Heart right ventricle (tissue), 16 donors: ENCODE measurements around the gene TEKT3. TPM values are rescaled to one million over a fixed set of nuclear protein-coding genes. Genes with fewer than 3 reads are reported as not detected.

Experiments used
- ATAC-seq, 8 donors: fragments of 200-7000 bp; cut with Tn5 transposase; one replicate each; pipeline ENCODE4 v1.9.1; 2020; ENCODE audit warnings: mild to moderate bottlenecking in 8 of 8, moderate library complexity in 8 of 8, moderate number of reproducible peaks in 1 of 8
- DNase-seq, 2 donors: peaks; one replicate each; pipeline ENCODE4 v3.0.0-alpha.2; 2020
- H3K27ac ChIP-seq, 10 donors: fragments of 200-600 bp; sonication (generic) in 2 of 10; one replicate each; pipeline versions ENCODE4 v1.5.0 to v1.8.0; 2020 to 2022; ENCODE audit warnings: mild to moderate bottlenecking in 3 of 10
- H3K27me3 ChIP-seq, 7 donors: fragments of 200-600 bp; one replicate each; pipeline ENCODE4 v1.8.0; 2021 to 2022; ENCODE audit warnings: mild to moderate bottlenecking in 2 of 7
- H3K36me3 ChIP-seq, 9 donors: fragments of 200-600 bp; sonication (generic) in 1 of 9; one replicate each; pipeline versions ENCODE4 v1.5.0 to v1.8.0; 2020 to 2022; ENCODE audit warnings: mild to moderate bottlenecking in 2 of 9
- H3K4me1 ChIP-seq, 9 donors: fragments of 200-600 bp; sonication (generic) in 1 of 9; one replicate each; pipeline versions ENCODE4 v1.5.0 to v1.8.0; 2020 to 2022; ENCODE audit warnings: mild to moderate bottlenecking in 4 of 9
- H3K4me3 ChIP-seq, 10 donors: fragments of 200-600 bp; sonication (generic) in 2 of 10; one replicate each; pipeline versions ENCODE4 v1.5.0 to v1.8.0; 2020 to 2022; ENCODE audit warnings: mild to moderate bottlenecking in 7 of 10, moderate library complexity in 2 of 10
- H3K9me3 ChIP-seq, 11 donors: fragments of 200-600 bp in 10 of 11; sonication (generic) in 2 of 11; one replicate each; pipeline versions ENCODE4 v1.5.0 to v1.8.0; 2013 to 2022; ENCODE audit warnings: mild to moderate bottlenecking in 2 of 11, control low read depth in 1 of 11, moderate library complexity in 1 of 11
- WGBS, 2 donors: extraction: QIAGEN DNeasy Blood & Tissue Kit; methylation state at CpG; one replicate each; pipeline ENCODE4 v1.1.7; 2013; ENCODE audit warnings: inconsistent platforms in 1 of 2; 5-methylcytosine and 5-hydroxymethylcytosine counted together
- intact Hi-C, 10 donors: fragments of 100-400 bp; cut with DNase I; formaldehyde crosslinking; loops; one replicate each; pipeline versions ENCODE4 v1.11.1 to v1.14.2; 2022
- polyA plus RNA-seq, 2 donors: library from polyadenylated mRNA; stranded (reverse); fragments of 200-250 nt; gene quantifications; one replicate each; pipeline ENCODE4 v1.2.3, GENCODE V29; 2013
- total RNA-seq, 10 donors: library from RNA; stranded (reverse); fragmentation: NEBNext Ultra II Directional in 3 of 10; extraction: Animal tissue kit (Norgen Biotek cat#: 25700) in 3 of 10; gene quantifications; one replicate each; pipeline versions ENCODE4 v1.2.1 to v1.2.4, GENCODE V29; 2021 to 2023
- TF ChIP-seq, protein P1 (sequence below), 9 donors: fragments of 200-600 bp; sonication (generic) in 2 of 9; IDR thresholded peaks; one replicate each; pipeline versions ENCODE4 v1.5.0 to v1.8.0; 2021 to 2022; ENCODE audit warnings: antibody characterized with exemption in 9 of 9, mild to moderate bottlenecking in 5 of 9, moderate library complexity in 1 of 9
- donor health status: Arrhythmogenic right ventricular cardiomyopathy.
- donor health status: ischemic (EF 13 %, LVEDD 7.1; RV severe dilation, severe dysfunction).
- donor health status: healthy with polysubstance abuse.
- donor health status: DM: no; HTN: yes; CAD: no.
- donor health status: DM: no; HTN: no; CAD: no.
- donor health status: ischemic (EF 25% LVEDD 6.9; RV normal size, moderate dysfunction).
- donor health status: ischemic (EF 25% LVEDD 5.7; RV mildly dilated, moderate dysfunction).
- donor health status: healthy.
- donor health status: DM: yes; HTN: yes; CAD: no.
- donor health status: Ischemic cardiomyopathy.
- donor health status: ischemic (EF 35%, LVEDD 5.7; RV mildly dilated, moderate dysfunction).
- donor health status: nonischemic (EF 11% LVEDD 7.7; RV severe dilation, severe dysfunction).
- donor health status: DM: yes; HTN: yes; CAD: no.
- donor health status: PGD.
- donor health status: ischemic (EF 29% LVEDD 5.4; RV normal size, mild dysfunction).
- donor health status: nonischemic (EF 23%, LVEDD 6.1; RV moderate dilation, normal function).

TEKT3 gene
- total and polyA plus RNA-seq, 12 donors = 0.14 to 1.1 (median 0.68) TPM; not detected in 3

GRCh38 chr17:15270628-15271381 lies 70.6 kb downstream of the TEKT3 start:
- Histone ChIP-seq H3K4me3 (no peak overlapping the region), H3K9me3 (no peaks in the 10 kb centered on the region), H3K36me3 (no peaks in the 10 kb centered on the region), H3K4me1 (peaks cover 0 to 49% (median 34%) of the 10 kb centered on the region in 9 donors), H3K27me3 (no peaks in the 10 kb centered on the region), H3K27ac (peak overlapping the region in 1 of 10 donors; percentile 70)
- WGBS, 2 donors = 94% methylated on average over 9 of the region's 9 CpGs
- no peak for DNase-seq
- no peak for ATAC-seq
- intact Hi-C loops = loop anchor here in 1 of 10 donors (5.0 kb wide), 1 partner anchor 51 kb away; no protein-coding TSS in a partner anchor
- TF ChIP-seq, protein P1, sequence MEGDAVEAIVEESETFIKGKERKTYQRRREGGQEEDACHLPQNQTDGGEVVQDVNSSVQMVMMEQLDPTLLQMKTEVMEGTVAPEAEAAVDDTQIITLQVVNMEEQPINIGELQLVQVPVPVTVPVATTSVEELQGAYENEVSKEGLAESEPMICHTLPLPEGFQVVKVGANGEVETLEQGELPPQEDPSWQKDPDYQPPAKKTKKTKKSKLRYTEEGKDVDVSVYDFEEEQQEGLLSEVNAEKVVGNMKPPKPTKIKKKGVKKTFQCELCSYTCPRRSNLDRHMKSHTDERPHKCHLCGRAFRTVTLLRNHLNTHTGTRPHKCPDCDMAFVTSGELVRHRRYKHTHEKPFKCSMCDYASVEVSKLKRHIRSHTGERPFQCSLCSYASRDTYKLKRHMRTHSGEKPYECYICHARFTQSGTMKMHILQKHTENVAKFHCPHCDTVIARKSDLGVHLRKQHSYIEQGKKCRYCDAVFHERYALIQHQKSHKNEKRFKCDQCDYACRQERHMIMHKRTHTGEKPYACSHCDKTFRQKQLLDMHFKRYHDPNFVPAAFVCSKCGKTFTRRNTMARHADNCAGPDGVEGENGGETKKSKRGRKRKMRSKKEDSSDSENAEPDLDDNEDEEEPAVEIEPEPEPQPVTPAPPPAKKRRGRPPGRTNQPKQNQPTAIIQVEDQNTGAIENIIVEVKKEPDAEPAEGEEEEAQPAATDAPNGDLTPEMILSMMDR (IDR thresholded peaks at IDR 0.05) = no peak

- Histone ChIP-seq H3K27ac (peak overlapping the region in 7 of 10 donors; percentile 2 to 70 (median 53)), H3K9me3 (no peaks in the 10 kb centered on the region), H3K27me3 (peaks cover 0 to 6% (median 0%) of the 10 kb centered on the region in 7 donors), H3K36me3 (no peaks in the 10 kb centered on the region), H3K4me1 (peaks cover 0 to 54% (median 39%) of the 10 kb centered on the region in 9 donors), H3K4me3 (no peak overlapping the region)
- TF ChIP-seq, protein P1 (IDR thresholded peaks at IDR 0.05) = no peak
- ATAC-seq (peak in 7 of 8 donors; percentile 23 to 63 (median 50)), DNase-seq (peak in 1 of 2 donors; percentile 38)
- WGBS, 2 donors = 36 to 50% methylated on average over 5 of the region's 5 CpGs
- intact Hi-C loops = loop anchor here in 4 of 10 donors (5.0 to 10.0 kb wide), 7 partner anchors 33 to 145 kb away; partner anchors contain the start of gene TEKT3 (in 1 of the 4)
Measured at GRCh38 chr17:15269780-15270089, 71.7 kb downstream of the TEKT3 start.

DNA sequence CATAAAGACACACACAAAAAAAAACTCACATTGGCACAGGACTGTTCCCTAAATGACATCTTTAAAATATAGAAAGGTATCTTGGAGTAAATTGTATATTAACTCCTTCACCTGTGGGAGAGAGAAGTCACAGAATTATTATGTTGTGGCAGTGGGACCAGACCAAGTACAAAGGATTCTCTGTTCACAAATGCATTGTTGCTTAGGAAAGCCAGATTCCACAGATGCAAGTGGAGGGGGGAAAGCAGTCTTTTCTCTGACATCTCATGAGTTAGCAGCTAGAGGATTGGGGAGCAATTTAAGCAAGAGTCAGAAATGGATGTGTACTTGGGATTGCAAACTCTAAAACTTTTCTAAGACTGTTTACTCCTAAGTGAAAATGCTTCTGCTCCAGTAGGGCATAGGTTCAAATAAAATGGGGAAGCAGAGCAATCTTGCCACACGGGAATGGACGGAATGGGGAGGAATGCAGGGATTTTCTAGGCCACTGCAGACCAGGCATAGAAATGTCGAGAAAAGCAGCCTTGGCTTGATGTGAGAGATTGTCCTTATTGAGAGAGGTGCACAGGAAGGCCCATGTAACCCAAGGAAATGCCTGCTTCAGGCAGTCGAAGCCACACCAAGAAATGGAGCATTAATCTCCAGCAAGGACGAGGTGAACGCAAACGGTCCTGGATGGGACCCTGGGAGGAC lies 72.2 kb downstream of the TEKT3 start:
- H3K4me1 ChIP-seq = peaks cover 0 to 54% (median 39%) of the 10 kb centered on the region in 9 donors
- peaks cover 0 to 11% (median 0%) of the 10 kb centered on the region in 7 donors for H3K27me3 ChIP-seq
- ATAC-seq (no peak), DNase-seq (no peak)
- TF ChIP-seq, protein P1 (IDR thresholded peaks at IDR 0.05) = no peak
- H3K27ac ChIP-seq = peak overlapping the region in 8 of 10 donors; percentile 2 to 70 (median 51)
- no peaks in the 10 kb centered on the region for H3K9me3 ChIP-seq
- H3K36me3 ChIP-seq = no peaks in the 10 kb centered on the region
- WGBS, 2 donors = 45% methylated on average over 7 of the region's 7 CpGs
- H3K4me3 ChIP-seq = no peak overlapping the region
- intact Hi-C loops = loop anchor here in 4 of 10 donors (5.0 to 10.0 kb wide), 6 partner anchors 33 to 146 kb away; partner anchors contain the start of gene TEKT3 (in 1 of the 4)

DNA sequence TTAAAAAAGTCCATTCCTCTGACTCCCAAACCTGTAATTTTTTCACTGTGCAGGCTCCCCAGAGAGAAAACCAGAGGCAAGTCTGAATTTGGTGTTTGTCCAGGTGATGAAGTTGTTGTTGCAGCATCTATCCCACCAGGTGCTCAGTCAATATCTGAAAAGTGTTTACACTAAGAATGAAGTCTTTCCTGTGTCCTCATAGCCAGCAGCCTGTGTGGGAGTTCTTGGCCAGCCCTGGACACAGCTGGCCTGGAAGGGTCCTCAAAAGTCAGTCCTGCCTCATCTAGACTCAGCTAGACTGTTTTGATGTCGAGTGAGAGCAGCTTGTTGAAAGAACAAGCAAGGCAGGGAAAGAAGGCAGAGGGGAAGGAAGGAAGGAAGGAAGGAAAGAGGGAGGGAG lies 72.9 kb downstream of the TEKT3 start:
- Histone ChIP-seq H3K4me1 (peaks cover 0 to 59% (median 39%) of the 10 kb centered on the region in 9 donors), H3K4me3 (no peak overlapping the region), H3K36me3 (no peaks in the 10 kb centered on the region), H3K27me3 (peaks cover 0 to 18% (median 0%) of the 10 kb centered on the region in 7 donors), H3K9me3 (no peaks in the 10 kb centered on the region), H3K27ac (peak overlapping the region in 5 of 10 donors; percentile 32 to 70 (median 60))
- intact Hi-C loops = loop anchor here in 4 of 10 donors (5.0 to 10.0 kb wide), 6 partner anchors 34 to 146 kb away; partner anchors contain the start of gene TEKT3 (in 1 of the 4)
- ATAC-seq (peak in 6 of 8 donors; percentile 31 to 54 (median 49)), DNase-seq (peak in 1 of 2 donors; percentile 47)
- TF ChIP-seq, protein P1 (IDR thresholded peaks at IDR 0.05) = no peak
- 36 to 50% methylated on average over 1 of the region's 1 CpG for WGBS, 2 donors
